ENCODE measurements around the gene GATD1. TPM values are rescaled to one million over a fixed set of nuclear protein-coding genes. Genes with fewer than 3 reads are reported as not detected.

GATD1 gene
- polyA plus RNA-seq, 10 donors, result 30.5 to 49.5 (median 39.2) TPM

- DNase-seq, result no peak
These were observed 5.2 kb upstream of the GATD1 start for GRCh38 chr11:782264-783174.

- no peak for DNase-seq
These were observed 2.8 kb upstream of the GATD1 start for GRCh38 chr11:779955-780532.

- DNase-seq, result no peak
These were observed 2.0 kb upstream of the GATD1 start for GRCh38 chr11:778976-779954.

GRCh38 chr11:776561-777287 lies 563 bp downstream of the GATD1 start:
- DNase-seq, result peak in 1 of 3 donors; percentile 66

GRCh38 chr11:776263-776560 lies 1.1 kb downstream of the GATD1 start:
- DNase-seq, result no peak

GRCh38 chr11:774873-775592 lies 2.3 kb downstream of the GATD1 start:
- no peak for DNase-seq

- DNase-seq, result no peak
These were observed 3.5 kb downstream of the GATD1 start for GRCh38 chr11:773830-774229.

- peak in 1 of 3 donors; percentile 1 for DNase-seq
These were observed 3.9 kb downstream of the GATD1 start for GRCh38 chr11:773425-773824.

GRCh38 chr11:772429-773390 lies 4.6 kb downstream of the GATD1 start:
- peak in 1 of 3 donors; percentile 3 for DNase-seq

GRCh38 chr11:771617-772204 lies 5.6 kb downstream of the GATD1 start:
- peak in 1 of 3 donors; percentile 1 for DNase-seq

GRCh38 chr11:770642-771616 lies 6.4 kb downstream of the GATD1 start:
- DNase-seq, result peak in 1 of 3 donors; percentile 0

- no peak for DNase-seq
These were observed 7.2 kb downstream of the GATD1 start for GRCh38 chr11:769887-770641.

GRCh38 chr11:767238-767637 lies 10.0 kb downstream of the GATD1 start:
- no peak for DNase-seq

GRCh38 chr11:766936-767210 lies 10.4 kb downstream of the GATD1 start:
- DNase-seq, result no peak

GRCh38 chr11:766106-766935 lies 11.0 kb downstream of the GATD1 start:
- no peak for DNase-seq

GRCh38 chr11:765802-766091 lies 11.5 kb downstream of the GATD1 start:
- DNase-seq, result no peak

All from muscle of back (tissue), 11 donors.